GM21367 (cell line): ENCODE data around the gene CPEB4.

Experiments used
- ATAC-seq: cut with Tn5 transposase; IDR thresholded peaks from one replicate; pipeline ENCODE4 v1.9.1; 2021; ENCODE audit not compliant: unreplicated experiment

CPEB4 gene

DNA sequence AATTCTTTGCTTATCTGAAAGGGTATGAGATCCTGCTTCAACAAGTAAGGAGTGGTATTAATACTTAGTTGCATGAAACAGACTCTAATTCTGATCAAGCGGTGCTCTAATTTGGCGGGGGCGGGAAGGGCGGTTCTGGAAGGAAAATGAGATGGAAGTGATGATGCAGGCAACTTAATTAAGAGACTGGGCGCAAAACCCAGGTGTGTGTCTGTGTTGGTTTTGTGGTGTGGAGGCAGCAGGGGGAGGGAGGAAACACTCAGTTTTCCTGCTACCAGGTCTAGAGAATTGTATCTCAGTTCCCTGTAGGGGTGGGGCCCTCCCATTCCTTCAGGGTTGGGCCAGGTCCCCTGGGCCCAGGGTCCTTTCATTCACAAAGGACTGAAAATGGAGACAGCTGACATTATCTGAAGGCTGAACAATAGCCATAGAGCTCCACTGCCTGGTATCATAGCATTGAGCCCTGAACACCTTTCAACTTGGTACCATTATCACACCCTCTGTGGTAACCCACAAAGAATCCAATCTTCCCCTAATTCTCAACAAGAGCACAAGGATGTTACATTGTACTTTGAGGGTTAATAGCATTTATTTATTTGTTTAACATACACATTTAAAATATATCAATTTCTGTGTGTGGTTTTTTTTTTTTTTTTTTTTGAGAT lies 83.7 kb downstream of the CPEB4 start:
- no peak for ATAC-seq

- no peak for ATAC-seq
Measured at GRCh38 chr5:173972607-173972924, 84.4 kb downstream of the CPEB4 start.

- ATAC-seq: peak; percentile 85
Measured at GRCh38 chr5:173972925-173973615, 84.9 kb downstream of the CPEB4 start.

- ATAC-seq: no peak
Measured at GRCh38 chr5:173973616-173973969, 85.4 kb downstream of the CPEB4 start.

GRCh38 chr5:173974688-173975239 lies 86.6 kb downstream of the CPEB4 start:
- no peak for ATAC-seq

DNA sequence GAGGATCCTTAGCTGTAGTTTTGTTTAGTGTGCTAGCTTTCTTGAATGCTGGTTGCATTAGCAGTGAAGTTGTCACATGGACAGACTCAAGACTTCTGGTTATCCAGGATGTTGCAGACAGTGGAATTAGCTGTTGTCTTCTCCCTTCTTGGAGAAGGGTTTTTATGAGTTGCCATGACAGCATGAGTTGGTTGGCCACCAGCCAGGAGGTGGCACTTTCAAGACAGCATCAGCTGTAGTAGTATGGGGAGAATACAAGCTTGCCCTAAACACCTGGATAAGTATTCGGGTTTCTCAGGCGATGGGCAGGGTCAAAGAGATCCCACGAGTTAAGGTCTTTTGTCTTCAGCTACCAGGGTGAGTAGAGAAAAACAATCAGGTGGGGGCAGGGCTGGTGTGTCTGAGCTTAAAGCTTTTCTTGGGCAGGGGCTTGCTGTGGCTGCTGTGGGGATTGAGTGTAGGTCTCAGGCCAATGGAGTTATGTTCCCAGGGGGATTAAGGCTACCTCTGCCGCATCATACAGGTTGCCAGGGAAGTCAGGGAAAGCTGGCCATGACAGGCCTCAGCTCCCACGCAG lies 93.1 kb downstream of the CPEB4 start:
- no peak for ATAC-seq

DNA sequence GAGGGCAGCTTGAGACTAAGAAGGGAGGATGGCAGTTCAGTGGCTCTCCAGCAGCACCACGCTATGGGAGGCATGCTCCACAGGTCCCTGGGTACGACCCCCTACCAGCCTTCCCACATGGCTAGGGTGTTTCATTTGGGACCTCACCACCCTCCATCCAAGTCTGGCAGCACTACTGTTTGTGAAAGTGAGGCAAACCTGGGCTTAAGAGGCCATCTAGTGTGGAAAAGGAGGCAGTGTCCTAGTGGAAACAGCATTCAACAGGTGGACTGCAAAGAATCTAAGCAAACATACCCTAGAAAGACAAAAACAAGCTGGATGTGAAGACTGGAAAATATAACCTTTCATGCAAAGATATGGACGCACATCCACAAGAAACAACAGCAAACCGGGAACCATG lies 96.1 kb downstream of the CPEB4 start:
- ATAC-seq: no peak

DNA sequence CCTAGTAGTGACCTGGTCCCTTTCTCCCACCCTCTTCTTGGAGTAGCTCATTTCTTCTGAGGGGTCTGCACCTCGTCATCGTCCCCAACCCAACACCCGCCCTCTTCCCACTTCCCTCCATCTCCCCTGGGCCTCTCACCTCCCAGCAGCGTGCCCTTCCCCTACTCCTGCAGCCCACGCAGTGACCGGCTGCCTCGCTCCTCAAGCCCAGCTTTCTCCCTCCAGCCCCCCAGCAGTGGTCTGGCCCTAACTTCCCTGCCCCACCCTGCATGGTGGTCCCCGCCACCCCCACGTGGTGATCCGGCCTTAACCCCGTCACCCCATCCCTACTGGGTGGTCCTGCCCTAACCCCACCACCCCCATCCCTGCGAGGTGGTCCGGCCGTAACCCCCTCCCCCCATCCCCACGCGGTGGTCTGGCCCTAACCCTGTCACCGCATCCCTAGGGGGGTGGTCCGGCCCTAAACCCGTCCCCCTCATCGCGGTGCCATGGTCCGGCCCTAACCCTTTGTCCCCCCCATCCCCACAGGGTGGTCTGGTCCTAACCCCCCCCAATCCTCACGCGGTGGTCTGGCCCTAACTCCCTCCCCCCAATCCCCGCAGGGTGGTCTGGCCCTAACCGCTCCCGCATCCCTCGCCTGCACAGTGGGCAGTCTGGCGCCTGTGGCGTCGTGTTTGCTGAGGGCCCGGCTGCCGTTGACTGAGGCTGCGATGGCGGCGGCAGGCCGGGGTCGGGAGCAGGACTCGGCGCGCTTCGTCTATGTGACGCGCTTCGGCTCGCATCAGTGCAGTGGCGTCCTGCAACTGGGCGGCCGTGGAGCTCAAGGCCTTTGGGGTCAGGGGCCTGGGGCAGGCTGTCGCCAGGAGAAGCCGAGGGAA lies 100.6 kb downstream of the CPEB4 start, which contains the start of gene C5orf47:
Gene C5orf47 (plus strand): TSS at position 617 of the 878 bp plus-strand sequence. CDS start 94 bp downstream, at position 711.
- no peak for ATAC-seq

DNA sequence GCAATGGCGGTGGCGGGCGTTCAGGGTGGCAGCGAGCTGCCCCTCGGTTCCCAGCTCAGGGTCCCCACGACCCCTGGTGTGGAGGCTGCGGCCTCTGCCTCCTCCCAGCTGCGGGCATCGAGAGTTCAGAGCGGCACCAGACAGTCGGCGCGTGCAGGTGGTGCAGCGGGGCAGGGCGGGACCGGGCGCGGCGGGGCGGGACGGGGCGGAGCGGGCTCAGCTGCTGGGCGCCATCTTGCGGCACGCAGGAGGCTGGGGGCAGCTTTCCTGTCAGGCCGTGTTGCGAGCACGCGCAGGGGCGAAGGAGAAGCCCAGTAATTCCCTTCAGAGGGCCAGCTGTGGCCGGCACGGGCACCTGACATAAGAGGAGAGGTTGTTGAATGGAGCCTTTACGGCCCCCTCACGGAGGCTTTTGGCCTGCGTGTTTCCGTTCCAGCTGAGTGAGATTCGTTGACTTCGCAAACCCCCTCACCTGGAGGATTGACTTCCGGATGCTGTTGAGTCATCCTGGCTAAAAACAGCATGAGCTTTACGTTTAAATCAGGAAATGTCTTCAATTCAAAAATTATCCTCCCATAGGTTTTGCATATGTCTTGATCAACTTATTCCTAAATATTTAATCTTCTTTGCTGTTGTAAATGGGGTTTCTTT lies 101.4 kb downstream of the CPEB4 start:
- no peak for ATAC-seq

DNA sequence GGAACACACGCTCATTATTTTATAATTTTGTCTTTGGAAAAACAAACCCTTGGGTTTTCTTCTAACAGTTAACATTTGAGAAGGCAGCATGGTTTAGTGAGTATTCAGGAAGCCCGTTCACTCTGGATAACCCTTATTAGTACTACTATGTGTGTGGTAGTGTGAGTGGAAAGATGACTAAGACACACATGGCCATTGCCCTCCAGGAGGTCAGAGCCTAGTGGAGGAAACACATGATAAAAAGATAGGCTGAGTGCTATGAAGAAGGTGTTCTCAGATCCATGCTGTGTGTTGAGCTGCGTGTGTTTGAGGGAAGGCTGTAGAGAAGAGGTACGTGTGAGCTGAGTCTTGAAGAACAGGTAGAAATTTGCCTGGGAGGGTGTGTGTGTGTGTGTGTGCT lies 109.2 kb downstream of the CPEB4 start:
- no peak for ATAC-seq

GRCh38 chr5:173998531-173998930 lies 110.4 kb downstream of the CPEB4 start:
- no peak for ATAC-seq

DNA sequence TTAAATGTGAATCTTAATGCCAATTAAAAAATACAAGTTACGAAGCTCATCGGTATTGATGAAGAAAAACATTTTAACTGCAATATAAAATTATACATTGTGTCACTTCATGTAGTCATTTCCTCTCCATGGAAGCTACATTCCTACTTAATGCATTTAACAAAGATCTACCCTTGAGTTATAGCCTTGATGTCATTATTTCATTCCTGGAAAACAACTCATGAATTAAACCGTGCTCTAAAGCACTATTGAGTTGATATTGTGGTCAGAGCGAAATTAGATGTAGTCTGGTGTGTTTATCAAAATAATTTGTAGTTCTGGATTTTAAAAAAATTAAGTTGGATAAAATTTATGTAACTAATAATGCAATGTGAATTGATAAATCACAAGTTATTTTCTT lies 111.9 kb downstream of the CPEB4 start:
- ATAC-seq: no peak

DNA sequence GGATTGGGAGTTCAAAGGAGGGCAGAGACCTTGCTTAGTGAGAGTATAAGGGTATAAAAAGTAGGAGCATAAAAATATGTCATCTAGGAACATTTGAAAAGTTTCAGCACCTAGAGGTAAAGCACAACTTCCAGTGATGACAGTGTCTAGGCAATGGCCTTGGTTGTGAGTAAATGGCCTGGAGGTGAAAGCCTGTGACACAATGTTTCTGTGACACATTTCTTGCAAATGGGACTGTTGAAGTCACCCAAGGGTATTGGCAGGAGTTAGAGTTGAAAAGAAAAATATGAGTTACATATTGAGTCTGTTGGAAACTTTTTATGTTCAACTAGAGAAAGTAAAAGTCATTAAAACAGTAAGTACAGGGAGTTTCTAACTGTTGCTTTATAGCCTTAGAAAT lies 115.6 kb downstream of the CPEB4 start:
- ATAC-seq: no peak

GRCh38 chr5:174008922-174009321 lies 120.8 kb downstream of the CPEB4 start:
- ATAC-seq: no peak

DNA sequence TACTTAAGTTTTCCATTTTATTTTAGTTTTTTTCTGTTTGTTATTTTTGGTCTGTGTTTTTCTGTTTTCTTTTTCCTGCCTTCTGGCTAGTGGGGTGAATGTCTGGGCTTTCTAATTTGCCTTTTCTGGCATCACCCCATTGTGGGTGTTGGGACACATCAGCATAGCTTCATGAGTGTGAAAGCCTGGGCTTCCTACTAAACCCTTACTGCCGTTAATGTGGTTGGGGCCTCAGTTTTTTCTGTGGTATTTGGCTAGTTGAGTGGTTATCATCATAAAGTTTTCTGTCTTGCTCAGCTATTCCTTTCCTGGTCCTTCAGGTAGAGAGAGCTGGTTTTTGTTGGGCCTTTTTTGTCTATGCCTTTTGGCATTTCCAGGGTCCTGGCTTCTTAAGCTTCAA lies 122.2 kb downstream of the CPEB4 start:
- ATAC-seq: no peak

DNA sequence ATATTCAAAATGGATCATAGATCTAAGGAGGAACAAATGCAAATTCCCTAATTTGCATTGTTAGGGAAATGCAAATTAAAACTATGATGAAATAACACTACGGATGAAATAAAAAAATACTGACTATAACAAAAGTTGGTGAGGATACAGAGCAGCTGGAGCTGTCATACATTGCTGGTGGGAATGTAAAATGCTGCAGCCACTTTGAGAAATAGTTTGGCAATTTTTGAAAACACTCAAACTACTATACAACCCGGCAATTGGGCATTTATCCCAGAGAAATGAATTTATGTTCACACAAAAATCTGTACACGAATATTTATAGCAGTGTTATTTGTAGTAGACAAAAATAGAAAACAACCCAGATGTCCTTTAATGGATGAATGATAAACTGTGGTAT lies 123.3 kb downstream of the CPEB4 start:
- no peak for ATAC-seq
